Gastroesophageal sphincter (tissue), 3 donors: ENCODE data around the gene CACNA1C.

Experiments
- EP300 ChIP-seq: sonication (generic); formaldehyde crosslinking; IDR thresholded peaks from one replicate; pipeline ENCODE4 v1.6.1; 2017; ENCODE audit warnings: antibody characterized with exemption, mild to moderate bottlenecking
- POLR2A ChIP-seq, 2 donors: fragments of 450-650 bp; IDR thresholded peaks; one replicate each; pipeline ENCODE4 v1.6.1; 2017; ENCODE audit warnings: antibody characterized with exemption in 2 of 2, mild to moderate bottlenecking in 2 of 2, moderate library complexity in 1 of 2
- POLR2AphosphoS5 ChIP-seq: sonication (generic); formaldehyde crosslinking; IDR thresholded peaks from one replicate; pipeline ENCODE4 v1.6.1; 2017; ENCODE audit warnings: antibody characterized with exemption
- TF ChIP-seq, protein P1 (sequence below), 4 experiments: fragments of 200-600 bp in 2 of 4; fragments of 450-650 bp in 2 of 4; sonication (generic) in 1 of 4; IDR thresholded peaks; one replicate each; pipeline ENCODE4 v1.5.1; 2017 to 2019; ENCODE audit warnings: antibody characterized with exemption in 4 of 4, mild to moderate bottlenecking in 2 of 4, moderate library complexity in 2 of 4

DNA sequence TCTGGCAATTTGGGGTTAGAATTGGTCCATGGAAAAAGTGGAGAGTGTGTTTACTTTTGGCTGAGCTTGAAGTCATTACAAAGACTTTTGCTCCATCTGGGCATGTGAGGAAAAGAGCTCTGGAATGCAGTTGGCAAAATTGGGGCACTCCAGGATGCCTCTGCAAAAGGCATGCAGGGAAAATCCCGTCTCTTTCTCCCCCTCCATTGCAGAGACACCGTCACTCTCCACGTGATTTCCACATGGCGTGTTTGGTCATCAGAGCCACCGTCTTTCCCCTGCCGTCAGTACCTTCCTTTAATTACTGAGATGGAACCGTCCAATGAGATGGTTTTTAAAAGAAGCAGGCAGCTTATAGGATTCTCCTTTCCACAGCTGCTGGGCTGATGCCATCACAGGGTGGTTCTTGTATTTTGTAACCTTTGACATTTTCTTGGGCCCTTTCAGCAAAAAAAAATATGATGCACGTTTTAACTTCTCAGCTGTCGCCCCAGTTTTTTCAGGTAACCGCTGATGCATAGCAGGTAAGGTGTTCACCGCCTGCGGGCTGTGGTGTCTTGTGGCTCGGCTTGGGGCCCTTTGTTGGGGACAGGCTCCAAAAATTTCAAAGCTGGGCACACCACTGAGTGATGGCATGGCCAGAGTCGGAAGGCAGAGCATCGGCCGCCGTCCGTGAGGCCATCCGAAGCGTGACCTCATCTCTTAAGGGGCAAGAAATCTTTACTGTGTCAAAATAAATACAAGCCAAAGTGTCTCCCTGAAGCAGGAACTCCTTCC, 68.4 kb downstream of the CACNA1C start:
- TF ChIP-seq POLR2A (IDR thresholded peaks at IDR 0.05) (no peak), EP300 (no peak), POLR2AphosphoS5 (no peak)
- TF ChIP-seq, protein P1, sequence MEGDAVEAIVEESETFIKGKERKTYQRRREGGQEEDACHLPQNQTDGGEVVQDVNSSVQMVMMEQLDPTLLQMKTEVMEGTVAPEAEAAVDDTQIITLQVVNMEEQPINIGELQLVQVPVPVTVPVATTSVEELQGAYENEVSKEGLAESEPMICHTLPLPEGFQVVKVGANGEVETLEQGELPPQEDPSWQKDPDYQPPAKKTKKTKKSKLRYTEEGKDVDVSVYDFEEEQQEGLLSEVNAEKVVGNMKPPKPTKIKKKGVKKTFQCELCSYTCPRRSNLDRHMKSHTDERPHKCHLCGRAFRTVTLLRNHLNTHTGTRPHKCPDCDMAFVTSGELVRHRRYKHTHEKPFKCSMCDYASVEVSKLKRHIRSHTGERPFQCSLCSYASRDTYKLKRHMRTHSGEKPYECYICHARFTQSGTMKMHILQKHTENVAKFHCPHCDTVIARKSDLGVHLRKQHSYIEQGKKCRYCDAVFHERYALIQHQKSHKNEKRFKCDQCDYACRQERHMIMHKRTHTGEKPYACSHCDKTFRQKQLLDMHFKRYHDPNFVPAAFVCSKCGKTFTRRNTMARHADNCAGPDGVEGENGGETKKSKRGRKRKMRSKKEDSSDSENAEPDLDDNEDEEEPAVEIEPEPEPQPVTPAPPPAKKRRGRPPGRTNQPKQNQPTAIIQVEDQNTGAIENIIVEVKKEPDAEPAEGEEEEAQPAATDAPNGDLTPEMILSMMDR (IDR thresholded peaks at IDR 0.05): no peak
